Lower lobe of right lung (tissue), 2 donors: Measurements from ENCODE around the gene POMP. TPM values are rescaled to one million over a fixed set of nuclear protein-coding genes. Genes with fewer than 3 reads are reported as not detected.

ENCODE experiments used
- ATAC-seq, 2 donors: fragments of 200-7000 bp; cut with Tn5 transposase; one replicate each; pipeline ENCODE4 v1.9.1; 2020 to 2022; ENCODE audit warnings: mild to moderate bottlenecking in 2 of 2, moderate library complexity in 2 of 2
- DNase-seq: peaks from one replicate; pipeline ENCODE4 v3.0.0-alpha.2; 2020
- H3K27ac ChIP-seq: fragments of 200-600 bp; one replicate; pipeline ENCODE4 v1.8.0; 2022
- H3K27me3 ChIP-seq: fragments of 200-600 bp; one replicate; pipeline ENCODE4 v1.8.0; 2022; ENCODE audit warnings: low read depth
- H3K36me3 ChIP-seq: fragments of 200-600 bp; one replicate; pipeline ENCODE4 v1.8.0; 2022; ENCODE audit warnings: mild to moderate bottlenecking
- H3K4me1 ChIP-seq: fragments of 200-600 bp; one replicate; pipeline ENCODE4 v1.8.0; 2022
- H3K4me3 ChIP-seq: fragments of 200-600 bp; one replicate; pipeline ENCODE4 v1.8.0; 2022; ENCODE audit warnings: mild to moderate bottlenecking
- H3K9me3 ChIP-seq: fragments of 200-600 bp; one replicate; pipeline ENCODE4 v1.8.0; 2022
- CTCF ChIP-seq: fragments of 200-600 bp; IDR thresholded peaks from one replicate; pipeline ENCODE4 v1.8.0; 2022; ENCODE audit warnings: antibody characterized with exemption, mild to moderate bottlenecking
- intact Hi-C: fragments of 100-400 bp; cut with DNase I; formaldehyde crosslinking; loops from one replicate; pipeline ENCODE4 v1.11.0; 2022
- total RNA-seq: library from RNA; stranded (reverse); fragmentation: NEBNext Ultra II Directional; extraction: Animal tissue kit (Norgen Biotek cat#: 25700); gene quantifications from one replicate; pipeline ENCODE4 v1.2.1, GENCODE V29; 2021
- donor health status: DM: no; HTN: yes; CAD: no; lungs with severe emphysema.

Gene POMP
- total RNA-seq, 1 donor from 2014 or later = 58.7 TPM

- H3K4me3 ChIP-seq = no peak overlapping the region
- intact Hi-C loops = no loop called here
- no peaks in the 10 kb centered on the region for H3K9me3 ChIP-seq
- H3K36me3 ChIP-seq = no peaks in the 10 kb centered on the region
- peaks cover 4% of the 10 kb centered on the region for H3K4me1 ChIP-seq
- no peak for TF ChIP-seq CTCF
- no peak overlapping the region for H3K27ac ChIP-seq
- ATAC-seq (no peak), DNase-seq (no peak)
- H3K27me3 ChIP-seq = no peaks in the 10 kb centered on the region
These were observed 45.4 kb upstream of the POMP start for GRCh38 chr13:28613562-28613961.

GRCh38 chr13:28615916-28616446 lies 42.9 kb upstream of the POMP start:
- TF ChIP-seq CTCF = no peak
- ATAC-seq = no peak

GRCh38 chr13:28618230-28618994 lies 40.5 kb upstream of the POMP start:
- intact Hi-C loops = no loop called here
- no peak overlapping the region for H3K4me3 ChIP-seq
- no peak overlapping the region for H3K27ac ChIP-seq
- H3K9me3 ChIP-seq = no peaks in the 10 kb centered on the region
- H3K27me3 ChIP-seq = no peaks in the 10 kb centered on the region
- no peaks in the 10 kb centered on the region for H3K36me3 ChIP-seq
- TF ChIP-seq CTCF = no peak
- no peak for ATAC-seq
- H3K4me1 ChIP-seq = no peaks in the 10 kb centered on the region
- no peak for DNase-seq

More at GRCh38 chr13:28615916-28616446, 42.9 kb upstream of the POMP start:
- Histone ChIP-seq H3K27me3 (no peaks in the 10 kb centered on the region), H3K27ac (no peak overlapping the region), H3K36me3 (no peaks in the 10 kb centered on the region), H3K4me1 (peaks cover 4% of the 10 kb centered on the region), H3K9me3 (no peaks in the 10 kb centered on the region), H3K4me3 (no peak overlapping the region)
- intact Hi-C loops = no loop called here
- no peak for DNase-seq

GRCh38 chr13:28620011-28620830 lies 38.7 kb upstream of the POMP start:
- no peak overlapping the region for H3K4me3 ChIP-seq
- no peak overlapping the region for H3K27ac ChIP-seq
- intact Hi-C loops = no loop called here
- no peak for DNase-seq
- no peak for TF ChIP-seq CTCF
- no peaks in the 10 kb centered on the region for H3K4me1 ChIP-seq
- no peak for ATAC-seq
- no peaks in the 10 kb centered on the region for H3K9me3 ChIP-seq
- H3K36me3 ChIP-seq = no peaks in the 10 kb centered on the region
- no peaks in the 10 kb centered on the region for H3K27me3 ChIP-seq

- DNase-seq (no peak), ATAC-seq (peak in 1 of 2 donors; percentile 64)
- intact Hi-C loops = no loop called here
- H3K4me3 ChIP-seq = no peak overlapping the region
- H3K27ac ChIP-seq = peak overlapping the region; percentile 49
- no peaks in the 10 kb centered on the region for H3K36me3 ChIP-seq
- TF ChIP-seq CTCF = no peak
- no peaks in the 10 kb centered on the region for H3K27me3 ChIP-seq
- no peaks in the 10 kb centered on the region for H3K4me1 ChIP-seq
- H3K9me3 ChIP-seq = no peaks in the 10 kb centered on the region
These were observed 37.5 kb upstream of the POMP start for GRCh38 chr13:28621449-28621848.
